OCI-LY7 (cell line): ENCODE results near the gene SLC25A46. TPM values are rescaled to one million over a fixed set of nuclear protein-coding genes. Genes with fewer than 3 reads are reported as not detected.

ENCODE experiments used
- BruUV-seq: library from RNA; stranded (reverse); fragments of 400-500 nt; replicated peaks from 2 replicates; lab custom pipeline; 2021; lab: Mats Ljungman, UMichigan
- CTCF ChIA-PET: fragments of 300-600 bp; sonication (Branson Sonifier 250); formaldehyde crosslinking; loops from one replicate; lab custom pipeline; 2022; ENCODE audit warnings: antibody characterized with exemption; ENCODE audit not compliant: unreplicated experiment; lab: Charles Lee
- POLR2A ChIA-PET: fragments of 300-600 bp; sonication (Branson Sonifier 250); formaldehyde crosslinking; loops from one replicate; lab custom pipeline; 2022; ENCODE audit warnings: antibody characterized with exemption; lab: Charles Lee
- DNase-seq: peaks from one replicate; pipeline ENCODE4 v3.0.0-alpha.2; 2015; ENCODE audit warnings: low spot score
- H2AFZ ChIP-seq: fragments of 200-600 bp; sonication (generic), shearing (Covaris generic); 2 replicates; pipeline ENCODE4 v1.6.1; 2014; ENCODE audit warnings: mild to moderate bottlenecking, antibody characterized with exemption, low read length, moderate library complexity
- H3K27ac ChIP-seq: fragments of 200-600 bp; sonication (generic); 2 replicates; pipeline ENCODE4 v1.5.1; 2014; ENCODE audit warnings: mixed run types, low read depth, mild to moderate bottlenecking, moderate library complexity, low read length, inconsistent platforms; ENCODE audit not compliant: poor library complexity, severe bottlenecking
- H3K36me3 ChIP-seq: fragments of 200-600 bp; sonication (generic); 2 replicates; pipeline ENCODE4 v1.6.1; 2014; ENCODE audit warnings: mild to moderate bottlenecking, antibody characterized with exemption, low read length, moderate library complexity, mixed read lengths; ENCODE audit not compliant: insufficient read depth
- H3K4me1 ChIP-seq: fragments of 200-600 bp; sonication (generic); 2 replicates; pipeline ENCODE4 v1.5.1; 2014; ENCODE audit warnings: mild to moderate bottlenecking, low read length; ENCODE audit not compliant: insufficient read depth, poor library complexity, severe bottlenecking
- H3K4me2 ChIP-seq: fragments of 200-600 bp; sonication (generic); 2 replicates; pipeline ENCODE4 v1.6.1; 2014; ENCODE audit warnings: mild to moderate bottlenecking, low read length
- H3K4me3 ChIP-seq: fragments of 200-600 bp; sonication (generic); 2 replicates; pipeline ENCODE4 v1.5.1; 2014; ENCODE audit warnings: mild to moderate bottlenecking, low read depth, low read length; ENCODE audit not compliant: poor library complexity, severe bottlenecking
- H3K79me2 ChIP-seq: fragments of 200-600 bp; sonication (generic); 2 replicates; pipeline ENCODE4 v1.6.1; 2016; ENCODE audit warnings: low read depth, mild to moderate bottlenecking, low read length, moderate library complexity, mixed read lengths; ENCODE audit not compliant: insufficient read depth
- H3K9me2 ChIP-seq: fragments of 200-600 bp; sonication (generic); 2 replicates; pipeline ENCODE4 v1.6.1; 2016; ENCODE audit warnings: mild to moderate bottlenecking, low read length, mixed read lengths; ENCODE audit not compliant: insufficient read depth
- H3K9me3 ChIP-seq: fragments of 200-600 bp; sonication (generic); 2 replicates; pipeline ENCODE4 v1.6.1; 2014; ENCODE audit warnings: mild to moderate bottlenecking, mixed run types, low read length, mixed read lengths
- H4K20me1 ChIP-seq: fragments of 200-600 bp; sonication (generic); 2 replicates; pipeline ENCODE4 v1.6.1; 2014; ENCODE audit warnings: mild to moderate bottlenecking, antibody characterized with exemption, low read length, moderate library complexity, mixed read lengths; ENCODE audit not compliant: insufficient read depth
- CTCF ChIP-seq: fragments of 200-600 bp; sonication (generic); conservative IDR thresholded peaks from 2 replicates; pipeline ENCODE4 v1.5.1; 2014; ENCODE audit warnings: mild to moderate bottlenecking, antibody characterized with exemption, low read length, moderate library complexity, mixed read lengths
- EZH2phosphoT487 ChIP-seq: fragments of 200-600 bp; sonication (generic); IDR thresholded peaks from 2 replicates; pipeline ENCODE4 v1.6.1; 2018; ENCODE audit warnings: low read depth, borderline replicate concordance, mild to moderate bottlenecking, mixed run types, antibody characterized with exemption, low read length, moderate library complexity, mixed read lengths
- intact Hi-C: fragments of 100-400 bp; cut with micrococcal nuclease; formaldehyde crosslinking; loops from one replicate; pipeline ENCODE4 v1.10.0; 2022; ENCODE audit not compliant: unreplicated experiment
- total RNA-seq, 2 experiments: library from RNA; depleted of rRNA in 1 of 2; stranded (reverse); fragments of >200 nt in 1 of 2; shearing (Covaris generic) in 1 of 2; gene quantifications; 2 replicates each; pipeline ENCODE4 v1.2.3, GENCODE V29; 2014 to 2022

SLC25A46 gene
- total RNA-seq, 2 experiments from 2014 or later, result 37.8 to 49.2 TPM

GRCh38 chr5:110760158-110760557 lies 21.4 kb downstream of the SLC25A46 start:
- no TSS peak for BruUV-seq
- H2AFZ ChIP-seq, result no peak overlapping the region
- no peak overlapping the region for H3K4me2 ChIP-seq
- no peak overlapping the region for H3K27ac ChIP-seq
- H4K20me1 ChIP-seq, result no peaks in the 10 kb centered on the region
- H3K4me1 ChIP-seq, result no peaks in the 10 kb centered on the region
- no peak for TF ChIP-seq EZH2phosphoT487
- no peak for TF ChIP-seq CTCF
- H3K79me2 ChIP-seq, result no peaks in the 10 kb centered on the region
- intact Hi-C loops, result no loop called here
- H3K36me3 ChIP-seq, result peaks cover 81% of the 10 kb centered on the region
- no peaks in the 10 kb centered on the region for H3K9me2 ChIP-seq
- H3K9me3 ChIP-seq, result no peaks in the 10 kb centered on the region
- H3K4me3 ChIP-seq, result no peak overlapping the region
- POLR2A ChIA-PET, result no interaction called here
- CTCF ChIA-PET, result no interaction called here
- DNase-seq, result no peak

- no peaks in the 10 kb centered on the region for H3K4me1 ChIP-seq
- BruUV-seq, result no TSS peak
- no peaks in the 10 kb centered on the region for H4K20me1 ChIP-seq
- intact Hi-C loops, result no loop called here
- H3K4me2 ChIP-seq, result no peak overlapping the region
- DNase-seq, result no peak
- H3K4me3 ChIP-seq, result no peak overlapping the region
- H3K27ac ChIP-seq, result no peak overlapping the region
- POLR2A ChIA-PET, result no interaction called here
- H3K9me3 ChIP-seq, result no peaks in the 10 kb centered on the region
- H3K79me2 ChIP-seq, result no peaks in the 10 kb centered on the region
- peaks cover 2% of the 10 kb centered on the region for H3K36me3 ChIP-seq
- H3K9me2 ChIP-seq, result no peaks in the 10 kb centered on the region
- H2AFZ ChIP-seq, result no peak overlapping the region
- CTCF ChIA-PET, result no interaction called here
- TF ChIP-seq EZH2phosphoT487, result no peak
- TF ChIP-seq CTCF, result no peak
Observed at GRCh38 chr5:110768138-110768860, 29.5 kb downstream of the SLC25A46 start.

- TF ChIP-seq EZH2phosphoT487 (no peak), CTCF (no peak)
- no peak overlapping the region for H3K4me2 ChIP-seq
- no peaks in the 10 kb centered on the region for H3K4me1 ChIP-seq
- no peaks in the 10 kb centered on the region for H3K36me3 ChIP-seq
- no peak overlapping the region for H2AFZ ChIP-seq
- no peak overlapping the region for H3K4me3 ChIP-seq
- intact Hi-C loops, result no loop called here
- no peaks in the 10 kb centered on the region for H4K20me1 ChIP-seq
- H3K79me2 ChIP-seq, result no peaks in the 10 kb centered on the region
- CTCF ChIA-PET, result no interaction called here
- POLR2A ChIA-PET, result no interaction called here
- BruUV-seq, result no TSS peak
- no peak overlapping the region for H3K27ac ChIP-seq
- H3K9me3 ChIP-seq, result no peaks in the 10 kb centered on the region
- H3K9me2 ChIP-seq, result no peaks in the 10 kb centered on the region
- DNase-seq, result no peak
Observed at GRCh38 chr5:110769000-110769681, 30.3 kb downstream of the SLC25A46 start.
